ENCODE measurements around the gene APC2.

APC2 gene

GRCh38 chr19:1503089-1503924 lies 53.4 kb downstream of the APC2 start:
- peak; percentile 86 for TF ChIP-seq CTCF (IDR thresholded peaks at IDR 0.05)

- no peak for TF ChIP-seq CTCF (IDR thresholded peaks at IDR 0.05)
These were observed 54.2 kb downstream of the APC2 start for GRCh38 chr19:1503925-1504773.

GRCh38 chr19:1505012-1505411 lies 55.1 kb downstream of the APC2 start:
- TF ChIP-seq CTCF (IDR thresholded peaks at IDR 0.05): no peak

- no peak for TF ChIP-seq CTCF (IDR thresholded peaks at IDR 0.05)
These were observed 56.3 kb downstream of the APC2 start for GRCh38 chr19:1505991-1506881.

- no peak for TF ChIP-seq CTCF (IDR thresholded peaks at IDR 0.05)
These were observed 57.3 kb downstream of the APC2 start for GRCh38 chr19:1507192-1507660.

- no peak for TF ChIP-seq CTCF (IDR thresholded peaks at IDR 0.05)
These were observed 58.0 kb downstream of the APC2 start for GRCh38 chr19:1507763-1508506.

All from LNCAP (cell line).